Ovary (tissue), 9 donors: ENCODE measurements around the gene SLC4A3. TPM values are rescaled to one million over a fixed set of nuclear protein-coding genes. Genes with fewer than 3 reads are reported as not detected.

Source experiments
- DNase-seq, 5 donors: peaks; one replicate each; pipeline ENCODE4 v3.0.0-alpha.2; 2019 to 2020
- H3K27ac ChIP-seq, 2 donors: fragments of 200-600 bp; one replicate each; pipeline versions ENCODE4 v1.5.1 to v1.8.0; 2019 to 2022
- H3K27me3 ChIP-seq: fragments of 200-600 bp; one replicate; pipeline ENCODE4 v1.8.0; 2022
- H3K36me3 ChIP-seq: fragments of 200-600 bp; sonication (generic); one replicate; pipeline ENCODE4 v1.5.1; 2019
- H3K4me1 ChIP-seq: one replicate; pipeline ENCODE4 v1.8.1; 2013; ENCODE audit warnings: mild to moderate bottlenecking, moderate library complexity; ENCODE audit not compliant: insufficient read depth
- H3K4me3 ChIP-seq: fragments of 200-600 bp; sonication (generic); one replicate; pipeline ENCODE4 v1.5.1; 2017
- H3K9me3 ChIP-seq, 2 donors: fragments of 200-600 bp in 1 of 2; sonication (generic) in 1 of 2; one replicate each; pipeline versions ENCODE4 v1.5.1 to v1.8.1; 2013 to 2019; ENCODE audit warnings: mild to moderate bottlenecking in 1 of 2, moderate library complexity in 1 of 2
- CTCF ChIP-seq, 3 donors: fragments of 450-650 bp in 2 of 3; fragments of 200-600 bp in 1 of 3; IDR thresholded peaks; one replicate each; pipeline versions ENCODE4 v1.5.1 to v1.8.0; 2016 to 2022; ENCODE audit warnings: antibody characterized with exemption in 3 of 3, mild to moderate bottlenecking in 1 of 3
- EP300 ChIP-seq: sonication (generic); formaldehyde crosslinking; IDR thresholded peaks from one replicate; pipeline ENCODE4 v1.6.1; 2017; ENCODE audit warnings: antibody characterized with exemption
- POLR2A ChIP-seq: fragments of 450-650 bp; IDR thresholded peaks from one replicate; pipeline ENCODE4 v1.6.1; 2017; ENCODE audit warnings: antibody characterized with exemption, mild to moderate bottlenecking, moderate library complexity
- WGBS, 3 donors: extraction: QIAGEN DNeasy Blood & Tissue Kit in 1 of 3; methylation state at CpG; one replicate each; pipeline versions ENCODE4 v1.1.5 to v1.1.7; 2013 to 2017; 5-methylcytosine and 5-hydroxymethylcytosine counted together
- intact Hi-C, 4 donors: fragments of 100-400 bp; cut with DNase I; formaldehyde crosslinking; loops; one replicate each; pipeline versions ENCODE4 v1.11.0 to v1.15.1; 2022 to 2023
- polyA plus RNA-seq, 2 donors: library from polyadenylated mRNA; stranded (reverse); fragments of 200-250 nt in 1 of 2; fragments of 350-450 nt in 1 of 2; fragmentation: Illumina TruSeq in 1 of 2; extraction: RNeasy Lipid Tissue Mini Kit (QIAGEN cat#74804) in 1 of 2; gene quantifications; one replicate each; pipeline ENCODE4 v1.2.3, GENCODE V29; 2013 to 2014
- total RNA-seq, 7 donors: library from RNA; depleted of rRNA in 2 of 7; stranded (reverse); fragments of >200 nt in 2 of 7; fragmentation: NEBNext Ultra II Directional in 3 of 7; extraction: Animal tissue kit (Norgen Biotek cat#: 25700) in 3 of 7; gene quantifications; one replicate each; pipeline versions ENCODE4 v1.1.0 to v1.2.4, GENCODE V29; 2016 to 2023
- donor health status: DM: no; HTN: no; CAD: no; lungs with moderate emphysema.
- donor health status: DM: no; HTN: no; CAD: no.
- donor health status: Bipolar disorder and iron deficiency.
- donor health status: DM: yes; HTN: yes; CAD: no.
- donor health status: DM: no; HTN: no; CAD: no.
- donor health status: DM: yes; HTN: yes; CAD: no.

The SLC4A3 gene
- total and polyA plus RNA-seq, 9 donors, result 5.3 to 232 (median 98.5) TPM

DNA sequence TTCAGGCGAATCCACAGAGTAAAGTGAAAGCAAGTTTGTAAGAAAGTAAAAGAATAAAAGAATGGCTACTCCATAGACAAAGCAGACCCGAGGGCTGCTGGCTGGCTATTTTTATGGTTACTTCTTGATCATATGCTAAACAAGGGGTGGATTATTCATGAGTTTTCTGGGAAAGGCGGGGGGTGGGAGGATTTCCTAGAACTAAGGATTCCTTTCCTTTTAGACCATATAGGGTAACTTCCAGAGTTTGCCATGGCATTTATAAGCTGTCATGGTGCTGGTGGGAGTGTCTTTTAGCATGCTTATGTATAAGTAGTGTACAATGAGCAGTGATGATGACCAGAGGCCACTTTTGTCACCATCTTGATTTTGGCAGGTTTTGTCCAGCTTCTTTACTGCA lies 59.8 kb downstream of the SLC4A3 start:
- no peak overlapping the region for H3K4me3 ChIP-seq
- H3K27ac ChIP-seq, result no peak overlapping the region
- intact Hi-C loops, result loop anchor here in 1 of 4 donors (5.0 kb wide), 2 partner anchors 45 to 145 kb away; partner anchors contain the start of genes CHPF and TMEM198
- 55 to 62% (median 61%) methylated on average over 3 of the region's 3 CpGs for WGBS, 3 donors
- H3K4me1 ChIP-seq, result peaks cover 5% of the 10 kb centered on the region
- H3K36me3 ChIP-seq, result no peaks in the 10 kb centered on the region
- no peaks in the 10 kb centered on the region for H3K9me3 ChIP-seq
- no peak for DNase-seq
- no peaks in the 10 kb centered on the region for H3K27me3 ChIP-seq
- TF ChIP-seq POLR2A, result no peak
- no peak for TF ChIP-seq EP300
- TF ChIP-seq CTCF (IDR thresholded peaks at IDR 0.05), result no peak

- TF ChIP-seq POLR2A (no peak), EP300 (no peak), CTCF (IDR thresholded peaks at IDR 0.05) (no peak)
- intact Hi-C loops, result loop anchor here in 1 of 4 donors (2.0 to 5.0 kb wide), 3 partner anchors 37 to 146 kb away; partner anchors contain the start of genes CHPF and TMEM198
- Histone ChIP-seq H3K4me3 (no peak overlapping the region), H3K9me3 (no peaks in the 10 kb centered on the region), H3K4me1 (peaks cover 5% of the 10 kb centered on the region), H3K27ac (no peak overlapping the region), H3K36me3 (no peaks in the 10 kb centered on the region), H3K27me3 (no peaks in the 10 kb centered on the region)
- no peak for DNase-seq
- WGBS, 3 donors, result 90 to 93% (median 93%) methylated on average over 19 of the region's 19 CpGs
These were observed 60.6 kb downstream of the SLC4A3 start for GRCh38 chr2:219687882-219688559.

DNA sequence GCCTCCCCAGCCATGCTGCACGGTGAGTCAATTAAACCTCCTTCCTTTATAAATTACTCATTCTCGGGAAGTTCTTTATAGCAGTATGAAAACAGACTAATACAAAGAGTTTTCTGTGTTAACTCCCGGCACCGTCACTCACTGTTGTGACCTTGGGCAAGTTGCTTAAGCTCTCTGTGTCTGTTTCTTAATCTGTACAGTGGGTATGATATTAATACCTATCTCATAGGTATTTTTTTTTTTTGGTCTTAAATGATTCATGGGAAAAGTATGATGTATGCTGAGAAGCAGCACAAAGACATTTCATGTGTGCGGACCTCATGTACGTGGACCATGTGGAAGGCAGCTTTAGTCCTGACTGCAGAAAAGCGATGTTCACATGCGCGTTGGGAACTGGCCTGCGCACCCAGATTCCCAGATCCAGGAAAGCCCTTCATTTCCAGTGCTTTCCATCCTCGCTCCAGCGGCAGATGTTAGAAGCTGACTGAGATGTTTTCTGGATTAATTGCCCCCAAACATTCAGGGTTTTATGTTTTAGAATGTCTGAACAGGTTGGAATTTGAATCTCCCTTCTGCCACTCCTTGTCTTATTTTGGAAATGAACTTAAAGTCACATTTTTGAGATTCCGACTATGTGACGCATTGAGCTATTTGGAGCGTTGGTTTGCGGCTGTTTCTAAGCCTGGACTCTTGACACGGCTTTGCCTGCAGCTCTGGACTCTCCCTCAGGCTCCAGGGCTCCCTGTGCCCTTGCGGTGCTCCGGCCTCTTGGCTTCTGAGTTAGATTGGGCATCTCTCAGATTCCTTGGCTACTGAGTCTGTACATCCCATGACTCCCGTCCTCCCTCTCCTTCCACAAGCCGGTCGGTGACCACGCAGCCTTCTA lies 61.4 kb downstream of the SLC4A3 start:
- intact Hi-C loops, result loop anchor here in 1 of 4 donors (2.0 to 5.0 kb wide), 3 partner anchors 38 to 147 kb away; partner anchors contain the start of genes CHPF and TMEM198
- Histone ChIP-seq H3K9me3 (no peaks in the 10 kb centered on the region), H3K4me3 (no peak overlapping the region), H3K36me3 (no peaks in the 10 kb centered on the region), H3K4me1 (peaks cover 5% of the 10 kb centered on the region), H3K27me3 (no peaks in the 10 kb centered on the region), H3K27ac (no peak overlapping the region)
- TF ChIP-seq EP300, result no peak
- TF ChIP-seq CTCF (IDR thresholded peaks at IDR 0.05), result no peak
- no peak for TF ChIP-seq POLR2A
- WGBS, 3 donors, result 25 to 41% (median 27%) methylated on average over 23 of the region's 23 CpGs
- DNase-seq, result peak in 3 of 5 donors; percentile 44 to 61 (median 60)
